ENCODE measurements around the gene NCAPG2.

Gene NCAPG2

DNA sequence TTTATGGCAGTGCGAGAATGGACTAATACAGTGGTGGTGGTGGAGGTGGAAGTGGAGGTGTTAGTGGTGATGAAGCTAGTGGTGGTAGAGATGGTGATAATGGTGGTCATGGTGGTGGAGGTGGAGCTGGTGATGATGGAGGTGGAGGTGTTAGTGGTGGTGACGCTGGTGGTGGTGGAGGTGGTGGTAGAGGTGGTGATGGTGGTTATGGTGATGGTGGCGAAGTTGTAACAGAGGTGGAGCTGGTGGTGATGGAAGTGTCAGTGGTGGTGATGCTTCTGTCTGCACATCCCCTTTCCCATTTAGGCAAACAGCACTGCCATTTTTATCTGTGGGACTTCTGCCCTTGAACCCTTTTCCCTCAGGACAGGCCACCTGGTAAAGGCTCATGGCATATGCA is 109.5 kb downstream of the NCAPG2 start:
- DNase-seq (ENCODE audit: low spot score) = no peak

DNA sequence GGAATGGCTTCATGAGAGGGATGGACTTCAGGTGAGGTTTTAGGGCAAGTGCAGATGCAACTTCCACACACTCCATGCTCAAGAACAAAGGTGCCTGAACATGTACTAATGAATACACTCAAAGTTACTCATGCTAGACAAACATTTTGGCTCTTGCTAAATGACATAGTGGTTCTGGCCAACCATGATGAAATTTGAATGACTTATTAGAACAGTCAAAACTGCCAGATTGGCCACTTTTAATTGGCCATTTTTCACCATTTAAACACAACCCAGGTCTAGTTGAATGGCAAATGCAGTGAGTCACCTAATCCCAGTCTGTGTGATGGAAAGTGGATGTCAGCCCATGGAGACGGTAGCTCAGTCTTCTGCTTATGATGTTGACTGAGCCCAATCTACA is 112.1 kb downstream of the NCAPG2 start:
- DNase-seq (ENCODE audit: low spot score) = no peak

DNA sequence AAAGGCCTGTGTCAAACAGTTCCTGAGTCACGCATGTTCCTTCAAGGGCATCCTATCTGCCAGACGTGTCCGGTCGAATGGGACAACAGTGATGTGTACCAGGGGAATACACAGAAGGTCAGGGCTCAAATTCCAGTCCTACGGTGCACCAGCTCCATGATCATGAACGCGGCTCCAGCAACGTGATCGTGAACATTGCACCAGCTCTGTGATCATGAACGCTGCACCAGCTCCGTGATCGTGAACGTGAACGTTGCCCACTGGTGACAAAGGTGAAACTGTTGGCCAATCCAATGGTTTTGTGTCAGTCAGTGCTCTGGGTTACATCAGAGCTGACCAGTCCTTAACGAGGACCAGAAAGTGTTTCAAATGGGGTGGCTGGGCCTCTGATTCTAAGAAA is 112.7 kb downstream of the NCAPG2 start:
- no peak for DNase-seq (ENCODE audit: low spot score)

DNA sequence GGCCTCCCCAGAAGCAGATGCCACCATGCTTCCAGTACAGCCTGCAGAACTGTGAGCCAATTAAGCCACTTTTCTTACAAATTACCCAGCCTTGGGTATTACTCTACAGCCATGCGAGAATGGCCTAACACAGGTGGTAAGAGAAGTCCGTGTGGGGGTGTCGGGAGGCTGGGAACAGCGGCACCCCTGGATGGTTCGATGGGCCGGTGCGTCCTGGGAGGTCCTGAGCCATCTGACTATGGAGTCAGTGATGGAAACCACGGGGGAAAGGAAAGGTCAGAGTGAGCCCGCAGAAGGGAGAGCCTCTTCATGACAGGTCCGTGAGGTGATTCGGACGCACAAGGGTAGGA is 114.4 kb downstream of the NCAPG2 start:
- DNase-seq (ENCODE audit: low spot score) = no peak

- DNase-seq (ENCODE audit: low spot score) = no peak
Measured at GRCh38 chr7:158589653-158590052, 115.0 kb downstream of the NCAPG2 start.

GRCh38 chr7:158588878-158589442 is 115.6 kb downstream of the NCAPG2 start:
- no peak for DNase-seq (ENCODE audit: low spot score)

- DNase-seq (ENCODE audit: low spot score) = no peak
Measured at GRCh38 chr7:158588085-158588877, 116.3 kb downstream of the NCAPG2 start.

GRCh38 chr7:158587162-158588084 is 117.2 kb downstream of the NCAPG2 start, which contains the start of gene PTPRN2:
PTPRN2 (minus strand) TSS chr7:158587823.
- peak; percentile 29 for DNase-seq (ENCODE audit: low spot score)

DNA sequence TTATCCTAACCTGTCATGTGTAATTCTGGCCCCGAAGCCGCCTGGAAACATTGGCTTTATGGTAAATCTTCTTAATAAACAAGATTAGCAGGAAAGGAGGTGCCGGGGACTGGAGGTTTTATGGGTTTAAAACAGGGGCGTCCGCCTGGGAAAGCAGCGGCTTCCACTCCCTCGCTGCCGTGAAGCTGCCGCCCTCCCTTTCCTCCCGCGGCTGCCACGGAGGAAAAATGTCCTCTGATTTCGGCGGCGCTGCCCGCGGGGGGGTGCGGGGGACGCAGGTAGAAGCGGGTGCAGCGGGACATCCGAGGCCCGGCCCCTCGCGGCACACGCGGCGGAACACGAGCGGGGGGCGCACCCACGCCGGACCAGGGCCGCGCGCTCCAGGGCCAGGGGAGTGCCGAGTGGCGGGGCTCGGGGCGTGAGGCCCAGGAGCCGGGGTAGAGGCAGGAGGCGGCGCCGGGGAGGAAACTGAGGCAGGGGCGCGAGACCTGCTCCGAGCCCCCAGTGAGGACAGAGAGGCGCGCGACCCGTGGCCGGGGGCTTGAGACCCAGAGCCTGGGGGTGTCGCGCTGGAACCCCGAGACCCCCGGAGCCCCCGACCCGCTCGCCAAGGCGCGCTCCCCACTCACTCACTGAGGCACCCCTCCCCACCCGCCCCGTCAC is 118.0 kb downstream of the NCAPG2 start:
- no peak for DNase-seq (ENCODE audit: low spot score)

DNA sequence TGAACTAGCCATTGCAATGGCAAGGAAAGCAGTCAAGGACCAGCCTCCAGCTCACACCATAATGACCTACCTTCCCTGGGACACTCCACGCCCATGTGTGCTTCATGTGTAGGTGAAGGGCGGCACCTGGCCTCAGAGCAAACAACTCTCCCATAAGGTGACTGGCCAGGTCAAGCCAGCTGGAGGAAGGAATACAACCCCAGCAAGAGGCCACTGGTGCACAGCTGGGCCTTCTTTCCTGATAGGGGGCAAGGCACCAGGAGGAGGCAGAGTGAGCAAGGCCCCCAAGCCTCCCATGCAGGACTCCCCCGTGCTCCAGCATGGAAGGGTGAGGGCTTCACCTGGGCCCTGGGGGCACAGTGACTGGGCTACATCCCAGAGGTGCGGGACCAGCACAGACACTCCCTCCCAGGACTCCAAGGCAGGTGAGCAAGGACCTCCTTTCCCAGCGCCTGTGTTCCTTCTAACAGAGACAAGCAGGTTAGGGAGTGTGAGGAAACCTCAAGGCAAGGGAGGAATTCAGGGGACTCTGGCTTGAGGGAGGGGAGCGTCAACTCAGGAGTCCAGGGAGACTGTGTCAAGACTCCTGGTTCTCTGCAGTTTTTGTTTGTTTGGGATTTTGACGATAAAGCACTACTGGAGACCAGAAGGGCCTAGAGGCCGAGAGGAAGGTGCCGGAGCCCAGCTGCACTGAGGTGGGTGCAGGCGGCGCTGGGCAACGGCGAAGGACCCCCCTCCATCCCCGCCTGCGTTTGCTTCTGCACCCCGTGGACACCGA is 118.7 kb downstream of the NCAPG2 start:
- DNase-seq (ENCODE audit: low spot score) = no peak

DNA sequence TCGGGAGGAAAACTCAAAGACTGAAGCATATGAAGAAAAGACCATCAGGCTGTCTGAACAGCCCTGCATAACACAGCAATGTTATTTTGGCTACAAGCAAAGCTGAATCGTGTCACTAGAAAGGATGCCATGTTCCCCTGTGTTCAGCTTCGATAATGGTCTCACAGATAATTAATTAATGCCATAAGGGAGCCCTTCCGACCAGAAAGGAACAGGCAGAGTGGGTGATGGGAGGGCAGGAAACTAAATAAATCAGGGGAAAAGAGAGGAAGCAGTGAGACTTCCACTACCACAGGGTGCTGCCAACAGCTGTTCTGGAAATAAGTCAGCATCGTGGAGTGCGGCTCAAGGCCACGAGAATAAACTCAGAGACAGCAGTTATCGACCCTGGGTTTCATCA is 120.2 kb downstream of the NCAPG2 start:
- no peak for DNase-seq (ENCODE audit: low spot score)

DNA sequence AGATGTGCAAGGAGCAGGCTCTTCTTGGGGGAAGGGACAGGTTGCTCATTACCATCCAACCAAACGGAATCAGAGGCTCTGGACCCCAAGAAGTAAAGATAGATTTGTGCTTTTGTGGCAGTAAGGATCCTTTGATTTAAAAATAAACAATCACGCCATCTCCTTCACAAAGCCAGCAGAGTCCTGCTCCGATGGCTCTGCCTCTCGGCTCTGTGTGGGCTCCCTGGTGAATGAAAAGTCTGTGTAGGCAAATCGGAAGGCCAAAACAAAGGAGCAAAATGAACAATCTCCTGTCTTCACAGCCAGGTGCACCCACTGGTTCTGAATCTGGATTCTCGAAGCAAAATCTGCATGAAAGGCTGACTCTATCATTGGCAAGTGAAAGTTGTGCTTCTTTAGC is 120.8 kb downstream of the NCAPG2 start:
- no peak for DNase-seq (ENCODE audit: low spot score)

GRCh38 chr7:158583143-158583542 is 121.5 kb downstream of the NCAPG2 start:
- DNase-seq (ENCODE audit: low spot score) = no peak

DNA sequence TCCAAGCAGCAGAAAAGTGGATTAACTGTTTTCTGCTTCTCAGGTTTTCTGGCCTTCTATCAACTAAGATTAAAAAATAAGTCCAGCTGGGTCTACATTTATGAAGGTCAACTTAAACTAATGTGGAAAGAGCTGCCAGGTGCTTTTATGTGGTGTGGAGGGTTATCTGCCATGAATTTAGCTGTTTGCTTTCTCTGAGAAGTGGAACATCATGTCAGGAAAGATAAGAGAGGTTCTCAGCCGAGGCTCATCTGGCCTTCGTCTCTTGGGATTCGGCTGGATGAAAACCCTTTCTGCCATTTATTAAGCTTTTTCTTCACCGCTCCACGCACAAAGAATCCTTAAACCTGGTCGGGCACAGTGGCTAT is 122.5 kb downstream of the NCAPG2 start:
- DNase-seq (ENCODE audit: low spot score) = no peak

DNA sequence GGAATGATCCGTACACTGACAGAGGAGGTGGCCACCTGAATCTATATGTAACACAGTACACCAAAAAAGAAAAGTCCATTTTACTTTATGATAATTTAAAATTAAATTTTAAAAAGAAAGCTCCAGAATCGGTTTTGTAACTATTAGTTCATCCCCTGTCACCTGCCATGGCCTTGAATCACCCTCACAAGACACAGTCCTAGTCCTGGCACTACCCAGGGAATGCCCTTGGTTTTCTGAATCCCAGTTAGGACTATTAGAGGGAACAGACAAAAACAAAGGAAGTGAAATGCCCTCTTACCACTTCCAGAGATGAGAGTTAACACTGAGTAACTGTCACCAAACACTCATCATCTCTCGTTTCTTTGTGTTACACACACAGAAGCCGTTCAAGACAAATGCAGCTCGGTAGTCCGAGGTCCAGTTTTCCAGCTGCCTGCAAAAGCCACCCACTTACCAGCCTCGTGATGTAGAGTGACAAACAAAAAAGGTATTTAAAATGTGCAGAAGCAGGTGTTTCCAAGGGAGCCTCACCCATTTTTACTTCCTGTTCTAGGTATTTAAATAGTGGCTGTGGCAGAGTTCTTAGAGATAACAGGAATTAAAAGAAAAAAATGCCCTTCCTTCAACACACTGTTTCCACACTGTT is 123.0 kb downstream of the NCAPG2 start:
- no peak for DNase-seq (ENCODE audit: low spot score)
